K562 (cell line): ENCODE results near the gene PIK3CG. TPM values are rescaled to one million over a fixed set of nuclear protein-coding genes. Genes with fewer than 3 reads are reported as not detected.

ENCODE experiments used
- ATAC-seq: fragments of 200-7000 bp; cut with Tn5 transposase; 3 replicates; pipeline ENCODE4 v1.9.1; 2020; ENCODE audit warnings: moderate library complexity
- BruUV-seq: library from RNA; stranded (reverse); fragments of 400-500 nt; replicated peaks from 2 replicates; lab custom pipeline; 2021; lab: Mats Ljungman, UMichigan
- CTCF ChIA-PET: fragments of 300-600 bp; formaldehyde crosslinking; extraction: SDS; loops from one replicate; lab custom pipeline; 2021; ENCODE audit warnings: low intra/inter-chr PET ratio; lab: Yijun Ruan, JAX
- POLR2A ChIA-PET: fragments of 300-600, 350-650 bp; sonication (Branson Sonifier 250); formaldehyde crosslinking; extraction: SDS; loops from one replicate; lab custom pipeline; 2021; ENCODE audit warnings: antibody characterized with exemption, inconsistent platforms; lab: Yijun Ruan, JAX
- DNase-seq, 4 experiments: peaks; one replicate each; pipeline versions ENCODE4 v3.0.0 to v3.0.0-alpha.2; 2011 to 2018; ENCODE audit warnings: low spot score in 3 of 4, mixed read lengths in 3 of 4; ENCODE audit errors: extremely low read depth in 1 of 4
- FAIRE-seq: peaks from 2 replicates; lab custom pipeline; 2011; peaks lifted over from hg19 to GRCh38; lab: Jason Lieb, UNC
- H2AFZ ChIP-seq: 2 replicates; pipeline ENCODE4 v1.6.0; 2011; ENCODE audit warnings: low read depth, low read length, control low read depth, inconsistent platforms
- H3K27ac ChIP-seq: fragments of 200-600 bp; 3 replicates; pipeline ENCODE4 v1.8.0; 2011; ENCODE audit warnings: low read depth, mild to moderate bottlenecking, control low read depth, inconsistent platforms, low read length, moderate library complexity, mixed read lengths; ENCODE audit errors: extremely low read depth
- H3K27me3 ChIP-seq, 2 experiments: fragments of 300-600 bp in 1 of 2; 2 replicates in 1 of 2; 3 replicates in 1 of 2; pipeline versions ENCODE4 v1.6.0 to v1.8.0; 2011; ENCODE audit warnings: inconsistent platforms in 2 of 2, low read length in 2 of 2, mild to moderate bottlenecking in 1 of 2, mixed read lengths in 1 of 2, moderate library complexity in 1 of 2; ENCODE audit not compliant: control insufficient read depth in 2 of 2, insufficient read depth in 2 of 2
- H3K36me3 ChIP-seq: fragments of 300-600 bp; 3 replicates; pipeline ENCODE4 v1.8.0; 2011; ENCODE audit warnings: mild to moderate bottlenecking, low read length, inconsistent platforms; ENCODE audit not compliant: control insufficient read depth, insufficient read depth
- H3K4me1 ChIP-seq, 2 experiments: fragments of 200-600 bp in 1 of 2; replicated peaks in 1 of 2; 2 replicates in 1 of 2; 3 replicates in 1 of 2; pipeline versions ENCODE4 v1.5.1 to v1.8.0; 2011; ENCODE audit warnings: inconsistent platforms in 2 of 2, low read length in 2 of 2, mild to moderate bottlenecking in 1 of 2, mixed read lengths in 1 of 2, moderate library complexity in 1 of 2; ENCODE audit not compliant: control insufficient read depth in 2 of 2, insufficient read depth in 2 of 2
- H3K4me2 ChIP-seq: 2 replicates; pipeline ENCODE4 v1.6.1; 2011; ENCODE audit warnings: low read length, control low read depth, inconsistent platforms, mixed read lengths; ENCODE audit not compliant: insufficient read depth
- H3K4me3 ChIP-seq: fragments of 200-600 bp; sonication (generic), shearing (Covaris generic); 2 replicates; pipeline ENCODE4 v1.5.1; 2016; ENCODE audit warnings: control low read depth, inconsistent platforms
- H3K79me2 ChIP-seq: fragments of 200-600 bp; 3 replicates; pipeline ENCODE4 v1.8.0; 2011; ENCODE audit warnings: low read length, inconsistent platforms; ENCODE audit not compliant: control insufficient read depth, insufficient read depth
- H3K9ac ChIP-seq, 2 experiments: 2 replicates each; pipeline versions ENCODE4 v1.6.0 to v1.6.1; 2011; ENCODE audit warnings: low read depth in 2 of 2, low read length in 2 of 2, control low read depth in 1 of 2, inconsistent platforms in 1 of 2, mild to moderate bottlenecking in 1 of 2, mixed read lengths in 1 of 2; ENCODE audit not compliant: insufficient read depth in 1 of 2
- H3K9me1 ChIP-seq: one replicate; pipeline ENCODE4 v1.6.0; 2011; ENCODE audit warnings: inconsistent platforms, mild to moderate bottlenecking, low read length, moderate library complexity; ENCODE audit not compliant: control insufficient read depth, insufficient read depth
- H3K9me3 ChIP-seq: replicated peaks from 2 replicates; pipeline ENCODE4 v1.5.1; 2011; ENCODE audit warnings: low read depth, low read length, inconsistent platforms; ENCODE audit not compliant: control insufficient read depth, insufficient read depth
- H4K20me1 ChIP-seq: replicated peaks from 2 replicates; pipeline ENCODE4 v1.6.1; 2011; ENCODE audit warnings: low read length, inconsistent platforms, mixed read lengths; ENCODE audit not compliant: control insufficient read depth, insufficient read depth
- HDAC8 ChIP-seq: fragments of 450-650 bp; IDR thresholded peaks from 2 replicates; pipeline ENCODE4 v1.6.1; 2016; ENCODE audit warnings: mild to moderate bottlenecking, missing genetic modification characterization, moderate library complexity, missing compliant biosample characterization
- KHSRP ChIP-seq: fragments of 450-650 bp; IDR thresholded peaks from 2 replicates; pipeline ENCODE4 v1.6.1; 2017
- RNF2 ChIP-seq: sonication (generic); IDR thresholded peaks from 2 replicates; pipeline ENCODE4 v1.6.1; 2016
- SIRT6 ChIP-seq: IDR thresholded peaks from one replicate; pipeline ENCODE4 v1.6.1; 2012; ENCODE audit warnings: low read depth, mild to moderate bottlenecking, control low read depth, inconsistent platforms, low read length, moderate library complexity
- SMARCC2 ChIP-seq: fragments of 450-650 bp; IDR thresholded peaks from 2 replicates; pipeline ENCODE4 v1.6.1; 2017; ENCODE audit warnings: antibody characterized with exemption, moderate library complexity, mild to moderate bottlenecking, low read depth
- SNRNP70 ChIP-seq: fragments of 200-400 bp; formaldehyde crosslinking; optimal IDR thresholded peaks from 2 replicates; pipeline ENCODE3; 2017; ENCODE audit warnings: low read depth, low read length
- YBX1 ChIP-seq: fragments of 450-650 bp; IDR thresholded peaks from 2 replicates; pipeline ENCODE4 v1.7.1; 2016; ENCODE audit warnings: mild to moderate bottlenecking
- YY1 ChIP-seq, 3 experiments: IDR thresholded peaks; 2 replicates each; pipeline ENCODE4 v1.6.1; 2011; ENCODE audit warnings: low read length in 2 of 3, mild to moderate bottlenecking in 2 of 3, moderate library complexity in 2 of 3, borderline replicate concordance in 1 of 3, control low read depth in 1 of 3, low read depth in 1 of 3; ENCODE audit not compliant: insufficient read depth in 3 of 3, insufficient replicate concordance in 2 of 3, control insufficient read depth in 1 of 3, insufficient read length in 1 of 3; ENCODE audit errors: extremely low read depth in 1 of 3
- ZBTB17 ChIP-seq: fragments of 450-650 bp; formaldehyde crosslinking; IDR thresholded peaks from 2 replicates; pipeline ENCODE4 v1.4.0; 2020; ENCODE audit warnings: mild to moderate bottlenecking
- ZKSCAN1 ChIP-seq: fragments of 150-350 bp; IDR thresholded peaks from 2 replicates; pipeline ENCODE4 v1.6.1; 2016; ENCODE audit warnings: low read depth, low read length
- ZNF445 ChIP-seq: fragments of 250-450 bp; sonication (Bioruptor Pico); IDR thresholded peaks from 2 replicates; pipeline ENCODE4 v1.4.0; 2020; ENCODE audit warnings: low read depth, mild to moderate bottlenecking, moderate library complexity
- ZNF79 ChIP-seq: fragments of 250-450 bp; sonication (Bioruptor Pico); IDR thresholded peaks from 2 replicates; pipeline ENCODE4 v1.4.0; 2020; ENCODE audit warnings: low read depth, mild to moderate bottlenecking, moderate library complexity
- WGBS: fragments of 100-300 bp; shearing (Covaris generic); methylation state at CpG from one replicate; pipeline ENCODE4 v1.1.6; 2016; ENCODE audit warnings: low coverage, mixed read lengths; ENCODE audit not compliant: insufficient coverage; ENCODE audit errors: missing lambda C conversion rate; 5-methylcytosine and 5-hydroxymethylcytosine counted together
- in situ Hi-C: fragments of 300-500 bp; cut with MboI; formaldehyde crosslinking; loops from 4 replicates; pipeline ENCODE4 v1.15.0; 2018; ENCODE audit warnings: inconsistent platforms, mixed read lengths
- intact Hi-C: fragments of 100-400 bp; cut with micrococcal nuclease; formaldehyde crosslinking; loops from 2 replicates; pipeline ENCODE4 v1.14.2; 2022
- polyA plus RNA-seq, 8 experiments: library from polyadenylated mRNA; depleted of rRNA in 4 of 8; stranded (reverse) in 5 of 8; unstranded in 3 of 8; fragments of >200 nt; fragmentation: Nextera tagmentation in 2 of 8; fragmentation: Illumina TruSeq in 1 of 8; extraction: Ambion mirVana in 2 of 8; extraction: Trizol in 1 of 8; gene quantifications; 2 replicates each; pipeline versions ENCODE4 v1.2.1 to v1.2.3, GENCODE V29; 2011 to 2014; ENCODE audit warnings: inconsistent platforms in 1 of 8, missing spikeins in 1 of 8
- total RNA-seq, 7 experiments: library from RNA; depleted of rRNA in 6 of 7; stranded (reverse); fragments of >200 nt in 6 of 7; fragmentation: Illumina TruSeq in 2 of 7; extraction: Trizol in 2 of 7; gene quantifications; 2 replicates each; pipeline versions ENCODE4 v1.2.1 to v1.2.3, GENCODE V29; 2011 to 2021; ENCODE audit warnings: low replicate concordance in 1 of 7
- TF ChIP-seq, protein P1 (sequence below): sonication (generic); formaldehyde crosslinking; IDR thresholded peaks from 2 replicates; pipeline ENCODE4 v1.8.0; 2023; ENCODE audit warnings: mild to moderate bottlenecking, missing genetic modification reagents
- TF ChIP-seq, protein P2 (sequence below): sonication (generic); formaldehyde crosslinking; IDR thresholded peaks from 2 replicates; pipeline ENCODE4 v1.8.0; 2022; ENCODE audit warnings: missing genetic modification reagents, mild to moderate bottlenecking, borderline replicate concordance
- TF ChIP-seq, protein P3 (sequence below), 3 experiments: IDR thresholded peaks in 2 of 3; conservative IDR thresholded peaks in 1 of 3; 2 replicates each; pipeline ENCODE4 v1.5.1; 2011 to 2012; ENCODE audit warnings: low read length in 3 of 3, mild to moderate bottlenecking in 3 of 3, control low read depth in 2 of 3, improper control_type of control experiment in 1 of 3, inconsistent platforms in 1 of 3, low read depth in 1 of 3, mixed read lengths in 1 of 3, moderate library complexity in 1 of 3; ENCODE audit not compliant: insufficient read depth in 2 of 3
- TF ChIP-seq, protein P4 (sequence below): fragments of 250-450 bp; sonication (Bioruptor Pico); IDR thresholded peaks from 2 replicates; pipeline ENCODE4 v1.4.0; 2020

Gene PIK3CG
- total and polyA plus RNA-seq, 9 of the 15 experiments (the other 6 are each of a cell fraction or from before 2014, with no cell fraction given): 5.3 to 42.5 (median 29.0) TPM

DNA sequence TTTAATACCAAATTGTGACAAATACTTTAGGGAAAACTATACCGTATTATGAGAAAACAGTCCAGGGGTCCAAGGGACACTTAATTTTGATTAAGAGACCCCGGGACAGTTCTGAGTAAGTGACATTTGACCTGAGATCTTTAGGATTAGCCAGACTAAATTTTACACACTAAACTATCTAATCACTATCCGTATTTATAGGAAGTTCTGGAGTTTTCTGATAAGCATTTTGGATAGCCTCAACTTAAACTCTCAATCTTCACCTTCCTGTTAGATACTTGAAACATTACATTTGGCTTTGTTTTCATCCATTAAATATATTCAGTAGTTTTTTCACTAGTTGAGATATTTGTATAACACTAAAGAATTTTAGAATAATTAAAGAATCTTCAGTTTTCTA, 5.4 kb downstream of the PIK3CG start (continued):
- TF ChIP-seq SMARCC2 (peak; percentile 42; the same call in 1 of the 2 replicates), ZKSCAN1 (no peak)
- TF ChIP-seq, protein P1, sequence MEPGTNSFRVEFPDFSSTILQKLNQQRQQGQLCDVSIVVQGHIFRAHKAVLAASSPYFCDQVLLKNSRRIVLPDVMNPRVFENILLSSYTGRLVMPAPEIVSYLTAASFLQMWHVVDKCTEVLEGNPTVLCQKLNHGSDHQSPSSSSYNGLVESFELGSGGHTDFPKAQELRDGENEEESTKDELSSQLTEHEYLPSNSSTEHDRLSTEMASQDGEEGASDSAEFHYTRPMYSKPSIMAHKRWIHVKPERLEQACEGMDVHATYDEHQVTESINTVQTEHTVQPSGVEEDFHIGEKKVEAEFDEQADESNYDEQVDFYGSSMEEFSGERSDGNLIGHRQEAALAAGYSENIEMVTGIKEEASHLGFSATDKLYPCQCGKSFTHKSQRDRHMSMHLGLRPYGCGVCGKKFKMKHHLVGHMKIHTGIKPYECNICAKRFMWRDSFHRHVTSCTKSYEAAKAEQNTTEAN (CRISPR knock-in tag): no peak
- TF ChIP-seq, protein P2, sequence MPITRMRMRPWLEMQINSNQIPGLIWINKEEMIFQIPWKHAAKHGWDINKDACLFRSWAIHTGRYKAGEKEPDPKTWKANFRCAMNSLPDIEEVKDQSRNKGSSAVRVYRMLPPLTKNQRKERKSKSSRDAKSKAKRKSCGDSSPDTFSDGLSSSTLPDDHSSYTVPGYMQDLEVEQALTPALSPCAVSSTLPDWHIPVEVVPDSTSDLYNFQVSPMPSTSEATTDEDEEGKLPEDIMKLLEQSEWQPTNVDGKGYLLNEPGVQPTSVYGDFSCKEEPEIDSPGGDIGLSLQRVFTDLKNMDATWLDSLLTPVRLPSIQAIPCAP (CRISPR knock-in tag): no peak

DNA sequence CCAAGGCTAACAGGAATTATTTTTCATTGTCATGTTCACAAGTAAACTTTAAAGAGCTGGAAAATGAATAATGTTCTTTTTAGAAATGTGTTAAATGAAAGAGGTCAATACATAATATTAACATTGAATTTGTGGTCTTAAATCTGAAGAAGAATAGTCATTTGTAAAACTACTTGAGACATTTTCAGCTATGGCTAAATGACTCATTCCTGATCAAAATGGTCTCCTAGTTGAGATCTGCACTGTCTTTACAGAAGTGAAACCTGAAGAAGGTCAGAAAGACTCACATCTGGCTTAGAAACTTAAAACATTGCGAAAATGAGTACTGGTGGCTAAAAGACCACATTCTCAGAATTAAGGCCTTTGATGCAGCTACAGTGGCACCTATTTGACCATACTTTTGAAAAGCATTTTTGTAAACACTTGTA, 5.9 kb downstream of the PIK3CG start:
- in situ Hi-C loops (no loop called here), intact Hi-C loops (no loop called here)
- Histone ChIP-seq H4K20me1 (no peaks in the 10 kb centered on the region), H3K27me3 (no peaks in the 10 kb centered on the region), H3K27ac (peak overlapping the region; percentile 41; the same call in 1 of the 3 replicates), H3K9me1 (no peaks in the 10 kb centered on the region), H3K9me3 (peaks cover 6% of the 10 kb centered on the region; the same call in 1 of the 2 replicates), H3K4me2 (peak overlapping the region; percentile 17; the same call in 1 of the 2 replicates), H3K9ac (peak overlapping the region in 1 of 2 experiments; percentile 13; a peak in 1 of 4 replicates), H3K4me1 (peaks cover 10 to 39% of the 10 kb centered on the region in 2 experiments), H2AFZ (peak overlapping the region; percentile 9; the same call in 1 of the 2 replicates), H3K79me2 (peaks cover 37% of the 10 kb centered on the region), H3K4me3 (no peak overlapping the region), H3K36me3 (peaks cover 64% of the 10 kb centered on the region; the same call in 2 of the 3 replicates)
- ATAC-seq (peak; percentile 46), DNase-seq (peak in 2 of 4 experiments; percentile 40 to 57), FAIRE-seq (peak; percentile 60)
- ChIA-PET CTCF (no interaction called here), POLR2A (interaction anchor here (1.0 to 2.2 kb wide), 6 partner anchors 10 to 299 kb away, joined by 3 to 6 read pairs (median 4); no protein-coding TSS in a partner anchor)
- no TSS peak for BruUV-seq
- WGBS: 59% methylated on average over 1 of the region's 1 CpG
- TF ChIP-seq HDAC8 (no peak), ZNF445 (CRISPR knock-in tag) (no peak), KHSRP (no peak), ZBTB17 (CRISPR knock-in tag) (no peak), ZNF79 (CRISPR knock-in tag) (no peak), YBX1 (no peak), SIRT6 (no peak), SNRNP70 (no peak), RNF2 (no peak), YY1 (IDR thresholded peaks at IDR 0.05; ENCODE audit: borderline replicate concordance in 1 of 3, control insufficient read depth in 1 of 3, extremely low read depth in 1 of 3, insufficient read depth in 3 of 3, insufficient read length in 1 of 3, insufficient replicate concordance in 2 of 3, low read depth in 1 of 3, low read length in 2 of 3) (peak in 1 of 3 experiments; percentile 52)
- TF ChIP-seq, protein P3, sequence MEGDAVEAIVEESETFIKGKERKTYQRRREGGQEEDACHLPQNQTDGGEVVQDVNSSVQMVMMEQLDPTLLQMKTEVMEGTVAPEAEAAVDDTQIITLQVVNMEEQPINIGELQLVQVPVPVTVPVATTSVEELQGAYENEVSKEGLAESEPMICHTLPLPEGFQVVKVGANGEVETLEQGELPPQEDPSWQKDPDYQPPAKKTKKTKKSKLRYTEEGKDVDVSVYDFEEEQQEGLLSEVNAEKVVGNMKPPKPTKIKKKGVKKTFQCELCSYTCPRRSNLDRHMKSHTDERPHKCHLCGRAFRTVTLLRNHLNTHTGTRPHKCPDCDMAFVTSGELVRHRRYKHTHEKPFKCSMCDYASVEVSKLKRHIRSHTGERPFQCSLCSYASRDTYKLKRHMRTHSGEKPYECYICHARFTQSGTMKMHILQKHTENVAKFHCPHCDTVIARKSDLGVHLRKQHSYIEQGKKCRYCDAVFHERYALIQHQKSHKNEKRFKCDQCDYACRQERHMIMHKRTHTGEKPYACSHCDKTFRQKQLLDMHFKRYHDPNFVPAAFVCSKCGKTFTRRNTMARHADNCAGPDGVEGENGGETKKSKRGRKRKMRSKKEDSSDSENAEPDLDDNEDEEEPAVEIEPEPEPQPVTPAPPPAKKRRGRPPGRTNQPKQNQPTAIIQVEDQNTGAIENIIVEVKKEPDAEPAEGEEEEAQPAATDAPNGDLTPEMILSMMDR (IDR thresholded peaks at IDR 0.05 in 2 of 3, conservative IDR thresholded peaks at IDR 0.05 in 1 of 3; ENCODE audit: insufficient read depth in 2 of 3, low read depth in 1 of 3, low read length in 3 of 3): no peak
- TF ChIP-seq, protein P4, sequence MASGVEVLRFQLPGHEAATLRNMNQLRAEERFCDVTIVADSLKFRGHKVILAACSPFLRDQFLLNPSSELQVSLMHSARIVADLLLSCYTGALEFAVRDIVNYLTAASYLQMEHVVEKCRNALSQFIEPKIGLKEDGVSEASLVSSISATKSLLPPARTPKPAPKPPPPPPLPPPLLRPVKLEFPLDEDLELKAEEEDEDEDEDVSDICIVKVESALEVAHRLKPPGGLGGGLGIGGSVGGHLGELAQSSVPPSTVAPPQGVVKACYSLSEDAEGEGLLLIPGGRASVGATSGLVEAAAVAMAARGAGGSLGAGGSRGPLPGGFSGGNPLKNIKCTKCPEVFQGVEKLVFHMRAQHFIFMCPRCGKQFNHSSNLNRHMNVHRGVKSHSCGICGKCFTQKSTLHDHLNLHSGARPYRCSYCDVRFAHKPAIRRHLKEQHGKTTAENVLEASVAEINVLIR (CRISPR knock-in tag): no peak
